CMK (cell line): ENCODE data around the gene EIF2AK2.
A peak's percentile ranks its signal among the peaks of the same experiment; 100 is the strongest.
"Not testable (repeated sequence)": the region's sequence is repeated elsewhere in the genome, so short reads cannot be mapped to it uniquely, and the experiment has no call there.

Experiments
- DNase-seq: peaks from one replicate; pipeline ENCODE4 v3.0.0-alpha.2; 2010; ENCODE audit warnings: low read depth

Gene EIF2AK2

DNA sequence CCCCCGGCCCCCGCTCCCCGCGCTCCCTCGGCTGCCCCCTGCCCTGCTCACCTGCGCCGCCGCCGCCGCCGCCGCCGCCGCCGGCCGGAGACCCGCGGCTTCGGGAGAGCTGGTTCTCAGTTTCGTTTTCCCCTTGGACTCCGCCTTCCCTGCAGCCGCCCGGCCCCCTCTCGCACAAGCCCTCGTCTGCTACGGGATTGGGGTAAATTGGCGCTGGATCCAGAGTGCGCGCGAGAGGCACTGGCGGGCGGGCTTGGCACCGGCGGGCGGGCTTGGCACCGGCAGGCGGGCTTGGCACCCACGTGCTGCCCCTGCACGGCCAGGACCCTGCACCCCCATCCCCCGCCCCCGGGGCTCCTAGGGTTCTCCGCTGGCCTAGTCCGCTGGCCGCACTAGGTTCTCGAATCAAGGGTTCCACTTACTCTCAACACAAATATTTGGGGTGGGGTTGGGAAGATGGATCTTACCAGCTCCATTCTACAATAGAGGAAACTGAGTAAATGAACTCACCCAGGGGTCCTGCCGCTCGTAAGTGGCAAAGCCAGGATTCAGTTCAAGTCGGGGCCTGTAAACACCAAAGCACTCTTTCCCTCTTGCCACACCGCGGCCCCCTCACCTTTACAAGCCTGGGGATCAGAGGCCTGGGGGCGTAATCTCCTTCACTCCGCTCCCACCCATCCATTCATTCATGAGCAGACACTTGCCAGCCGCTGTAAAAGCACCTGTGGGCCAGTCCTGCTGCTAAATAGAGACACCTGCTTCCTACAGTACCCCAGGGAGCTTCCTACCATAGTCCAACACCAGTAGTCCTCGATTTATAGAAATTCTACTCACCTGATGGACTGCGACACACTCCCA, at the start of gene EIF2AK2:
Gene EIF2AK2 (minus strand): TSS at position 124 of the 858 bp plus-strand sequence. CDS start 9,174 bp downstream, outside the sequence.
- DNase-seq = peak; percentile 49

DNA sequence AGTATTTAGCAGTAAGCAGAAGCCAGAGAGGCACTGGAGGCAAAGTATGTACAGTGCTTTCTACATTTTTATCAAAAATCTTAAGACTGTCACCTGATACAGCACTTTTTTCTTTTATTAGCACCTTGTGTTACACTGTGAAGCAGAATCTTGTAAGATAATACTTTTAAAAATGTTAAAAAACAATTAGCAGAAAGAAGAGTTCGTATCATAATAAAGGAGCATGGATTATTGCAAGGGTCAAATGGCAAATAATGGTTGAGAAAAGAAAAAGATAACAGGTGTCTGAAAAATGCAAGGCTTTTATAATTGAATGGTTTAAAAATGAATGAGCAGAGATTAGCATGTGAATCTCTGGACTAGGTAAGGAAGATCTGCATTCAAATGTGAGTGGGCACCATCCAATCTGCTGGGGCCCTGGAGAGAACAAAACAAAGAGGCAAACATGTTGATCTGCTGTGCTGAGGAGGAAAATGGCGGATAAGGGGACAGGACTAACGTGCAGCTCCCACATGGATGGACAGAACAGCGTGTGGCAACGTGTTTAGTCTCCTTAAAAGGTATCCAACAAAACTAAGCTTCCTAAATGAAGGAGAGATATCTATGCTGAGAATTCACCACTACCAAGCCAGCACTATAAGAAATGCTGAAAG, 49.0 kb upstream of the EIF2AK2 start:
- DNase-seq = no peak

DNA sequence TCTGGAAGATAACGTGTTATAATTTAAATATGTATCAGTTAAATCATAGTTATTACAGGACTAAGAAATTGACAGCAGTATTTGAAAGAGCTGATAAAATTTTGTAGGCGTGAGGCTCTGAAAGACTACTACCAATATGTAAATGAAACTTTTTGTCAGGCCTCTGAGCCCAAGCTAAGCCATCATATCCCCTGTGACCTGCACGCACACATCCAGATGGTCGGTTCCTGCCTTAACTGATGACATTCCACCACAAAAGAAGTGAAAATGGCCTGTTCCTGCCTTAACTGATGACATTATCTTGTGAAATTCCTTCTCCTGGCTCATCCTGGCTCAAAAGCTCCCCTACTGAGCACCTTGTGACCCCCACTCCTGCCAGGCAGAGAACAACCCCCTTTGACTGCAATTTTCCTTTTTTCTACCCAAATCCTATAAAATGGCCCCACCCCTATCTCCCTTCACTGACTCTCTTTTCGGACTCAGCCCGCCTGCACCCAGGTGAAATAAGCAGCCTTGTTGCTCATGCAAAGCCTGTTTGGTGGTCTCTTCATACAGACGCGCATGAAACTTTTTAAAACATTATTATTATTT, 48.4 kb upstream of the EIF2AK2 start:
- not testable (repeated sequence) for DNase-seq

DNA sequence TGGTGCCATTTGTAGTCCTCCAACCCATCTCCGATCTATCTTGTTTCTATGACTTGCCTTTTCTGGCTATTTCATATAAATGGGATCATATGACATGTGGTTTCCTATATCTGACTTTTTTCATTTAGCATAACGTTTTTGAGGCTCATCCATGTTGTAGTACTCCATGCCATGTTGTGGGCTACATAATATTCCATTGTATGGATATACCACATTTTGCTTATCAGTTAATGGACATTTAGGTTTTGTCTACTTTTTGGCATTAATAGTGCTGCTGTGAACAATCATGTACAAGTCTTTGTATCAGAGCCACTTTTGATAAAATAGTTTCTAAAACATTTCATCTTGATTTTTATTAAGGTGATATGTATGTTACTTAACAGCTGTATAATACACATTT, 46.9 kb upstream of the EIF2AK2 start:
- no peak for DNase-seq

- DNase-seq = no peak
Measured at GRCh38 chr2:37201766-37202165, 45.0 kb upstream of the EIF2AK2 start.

GRCh38 chr2:37201208-37201607, 44.4 kb upstream of the EIF2AK2 start:
- DNase-seq = no peak

GRCh38 chr2:37198681-37199065, 41.9 kb upstream of the EIF2AK2 start:
- no peak for DNase-seq

DNA sequence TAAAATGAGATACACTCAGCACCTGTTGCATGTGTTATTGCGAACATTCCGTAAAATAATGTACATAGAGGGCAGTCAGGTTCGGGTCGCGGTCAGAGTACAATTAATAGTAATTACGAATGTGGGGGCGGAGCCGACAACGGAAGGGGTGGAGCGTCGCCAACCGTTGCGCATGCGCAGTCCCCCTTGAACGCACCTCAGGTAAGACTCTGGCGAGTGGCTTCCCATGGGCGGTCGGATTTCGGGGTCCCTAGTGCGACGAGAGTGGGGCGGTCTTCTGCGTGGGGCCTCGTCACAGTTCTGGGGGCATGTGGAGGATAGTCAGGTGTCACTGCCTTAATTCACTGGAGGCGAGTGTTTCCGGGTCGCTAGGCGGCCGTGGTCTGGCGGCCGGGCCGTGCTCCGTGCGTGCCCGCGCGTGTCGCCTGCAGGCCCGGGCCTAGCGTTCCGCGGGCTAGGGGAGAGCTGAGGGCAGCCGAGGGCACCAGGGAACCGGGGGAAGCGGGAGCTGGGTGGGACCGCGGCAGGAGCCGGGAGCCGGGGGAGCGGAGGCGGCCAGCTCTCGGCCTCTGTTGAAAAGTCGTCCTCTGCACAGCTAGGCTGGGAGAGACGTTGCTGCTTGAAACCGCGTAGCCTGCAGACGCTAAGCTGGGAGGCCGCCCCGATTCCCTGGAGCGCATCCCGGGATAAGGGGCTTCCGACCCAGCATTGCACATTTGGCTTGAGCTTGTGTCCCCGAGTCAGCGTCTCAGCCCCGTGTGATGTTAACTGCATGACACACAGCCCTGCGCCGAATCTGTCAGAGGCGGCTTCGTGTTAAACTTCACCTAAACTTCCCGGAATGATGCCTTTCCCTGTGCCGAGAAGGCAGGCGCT, 39.8 kb upstream of the EIF2AK2 start, which contains the start of gene CEBPZOS:
Gene CEBPZOS (plus strand): TSS at position 177 of the 876 bp plus-strand sequence. CDS start 3,209 bp downstream, outside the sequence.
- DNase-seq = peak; percentile 80

GRCh38 chr2:37195862-37196319, 39.1 kb upstream of the EIF2AK2 start:
- DNase-seq = not testable (repeated sequence)

- DNase-seq = no peak
Measured at GRCh38 chr2:37192551-37192950, 35.8 kb upstream of the EIF2AK2 start.

- no peak for DNase-seq
Measured at GRCh38 chr2:37191747-37192146, 35.0 kb upstream of the EIF2AK2 start.

- DNase-seq = no peak
Measured at GRCh38 chr2:37191253-37191652, 34.5 kb upstream of the EIF2AK2 start.

DNA sequence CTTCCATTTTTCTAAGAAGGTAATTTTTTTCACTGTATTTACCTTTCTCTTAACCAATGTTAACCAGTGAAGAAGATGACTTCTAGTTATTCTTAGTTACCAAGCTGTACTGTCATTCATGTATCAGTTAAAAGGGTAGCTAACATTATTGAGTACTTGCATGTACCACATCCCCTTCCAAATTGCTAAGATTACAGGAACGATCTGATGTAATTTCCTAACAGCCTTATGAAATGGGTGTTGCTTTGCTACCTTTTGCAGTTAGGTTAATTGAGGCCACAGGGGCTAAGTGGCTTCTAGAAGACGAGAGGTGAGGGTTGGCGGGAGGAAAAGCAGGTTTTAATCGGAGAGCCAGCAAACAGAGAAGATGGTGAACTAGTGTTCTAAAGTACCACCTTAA, 33.5 kb upstream of the EIF2AK2 start:
- no peak for DNase-seq

- DNase-seq = no peak
Measured at GRCh38 chr2:37189452-37190153, 32.8 kb upstream of the EIF2AK2 start.

DNA sequence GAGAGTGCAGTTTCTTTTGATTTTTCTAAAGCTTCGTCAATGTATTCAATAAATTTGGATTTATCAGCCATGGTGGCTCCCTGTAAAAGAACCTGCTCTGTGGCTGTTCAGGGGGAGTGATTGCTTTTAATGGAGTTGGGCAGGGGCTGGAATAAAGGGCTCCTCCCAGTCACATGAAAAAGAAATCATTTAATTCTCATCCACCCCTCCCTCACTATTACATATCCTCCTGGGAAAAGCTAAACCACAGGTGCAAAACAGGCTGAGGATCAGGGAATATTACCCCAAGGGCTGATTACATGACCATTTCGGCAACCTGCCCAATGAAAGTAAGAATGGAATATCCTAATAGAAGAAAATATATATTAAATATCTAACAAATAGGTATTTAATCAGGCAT, 31.8 kb upstream of the EIF2AK2 start, which contains the start of gene SULT6B1:
Gene SULT6B1 (minus strand): TSS at position 101 of the 400 bp plus-strand sequence. CDS start 30 bp downstream, at position 71.
- no peak for DNase-seq

DNA sequence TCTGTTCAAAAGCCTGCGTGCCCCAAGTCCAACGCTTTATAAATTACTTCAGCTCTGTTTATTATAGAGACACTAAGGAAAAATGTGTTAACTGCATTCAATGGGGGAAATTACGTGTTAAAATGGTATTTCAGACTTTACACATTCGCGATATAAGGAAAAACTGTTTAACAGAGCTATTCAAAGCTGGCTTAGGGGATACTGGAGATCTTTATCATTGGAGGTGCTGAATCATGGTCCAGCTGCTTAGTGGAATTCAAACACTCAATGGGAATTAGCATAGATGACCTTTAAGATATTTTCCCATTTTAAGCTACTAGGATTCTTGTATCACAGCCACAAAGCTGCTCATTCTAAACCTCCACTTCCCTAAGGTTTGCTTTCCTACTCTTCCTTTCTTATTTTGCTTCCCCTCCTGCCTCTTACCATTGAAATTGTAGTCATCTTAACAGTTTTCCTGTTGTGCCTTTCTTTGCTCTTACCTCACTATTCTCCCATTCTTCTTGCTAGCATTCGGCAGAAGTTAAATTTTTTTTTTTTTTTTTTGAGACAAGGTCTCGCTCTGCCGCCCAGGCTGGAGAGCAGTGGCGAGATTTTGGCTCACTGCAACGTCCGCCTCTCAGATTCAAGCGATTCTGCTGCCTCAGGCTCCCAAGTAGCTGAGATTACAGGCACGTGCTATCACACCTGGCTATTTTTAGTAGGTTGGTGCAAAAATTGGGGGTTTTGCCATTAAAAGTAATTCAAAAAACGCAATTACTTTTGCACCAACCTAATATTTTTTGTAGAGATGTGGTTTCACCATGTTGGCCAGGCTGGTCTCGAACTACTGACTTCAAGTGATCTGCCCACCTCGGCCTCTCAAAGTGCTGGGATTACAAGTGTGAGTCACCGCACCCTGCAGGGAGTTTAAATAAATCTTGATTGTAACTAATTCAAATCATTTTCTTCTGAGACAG, 25.2 kb upstream of the EIF2AK2 start:
- DNase-seq = no peak

- DNase-seq = no peak
Measured at GRCh38 chr2:37180640-37181039, 23.9 kb upstream of the EIF2AK2 start.

DNA sequence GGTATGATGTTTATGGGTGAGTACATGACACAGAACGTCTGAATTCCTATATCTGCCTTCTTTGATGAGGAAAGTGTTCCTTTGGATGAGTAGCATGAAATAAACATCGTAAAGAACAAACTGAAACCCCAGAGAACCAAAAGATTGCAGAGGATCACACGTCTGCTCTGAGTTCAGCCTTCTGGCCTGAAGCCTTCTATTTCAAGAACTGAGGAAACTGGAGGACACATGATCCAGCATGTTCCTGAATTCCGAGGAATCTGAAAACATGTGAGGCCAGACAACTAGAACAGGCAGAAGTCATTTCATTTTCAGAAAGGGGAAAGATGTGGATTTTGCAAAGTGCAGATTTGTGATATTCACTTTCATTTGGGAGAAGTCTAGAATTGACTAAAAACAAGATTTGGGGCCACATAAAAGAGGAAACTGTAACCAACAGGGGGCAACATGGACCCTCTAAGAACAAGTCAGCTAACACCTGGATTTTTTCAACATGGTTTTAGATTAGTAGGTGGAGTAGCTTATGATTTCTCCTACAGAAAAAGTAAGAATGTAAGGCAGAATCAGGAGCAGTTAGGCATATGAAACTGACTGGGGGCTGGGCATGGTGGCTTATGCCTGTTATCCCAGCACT, 23.3 kb upstream of the EIF2AK2 start:
- DNase-seq = no peak

DNA sequence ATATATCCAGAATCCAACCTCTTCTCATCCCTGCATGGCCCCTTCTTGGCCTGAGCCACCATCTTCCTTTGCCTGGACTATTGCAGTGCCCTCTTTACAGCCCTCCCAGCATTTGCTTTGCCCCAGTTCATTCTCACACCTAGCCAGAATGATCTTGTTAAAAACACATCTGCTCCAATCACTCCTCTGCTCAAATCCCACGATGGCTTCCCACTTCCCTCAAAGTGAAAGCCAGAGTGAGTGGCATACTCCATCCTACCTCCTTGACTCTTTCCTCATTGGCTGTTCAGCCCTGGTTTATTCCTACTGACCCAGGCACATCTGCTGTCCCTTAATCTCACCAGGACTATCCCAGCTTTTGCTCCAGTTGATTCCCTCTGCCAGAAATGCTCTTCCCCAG, 17.0 kb upstream of the EIF2AK2 start:
- DNase-seq = no peak
